Renal cortical epithelial cell (primary cell): ENCODE results near the gene BAX. TPM values are rescaled to one million over a fixed set of nuclear protein-coding genes. Genes with fewer than 3 reads are reported as not detected.
"Not testable (repeated sequence)": the region's sequence is repeated elsewhere in the genome, so short reads cannot be mapped to it uniquely, and the experiment has no call there.

Experiments used
- DNase-seq: peaks from one replicate; pipeline ENCODE4 v3.0.0-alpha.2; 2011; ENCODE audit warnings: low read depth
- total RNA-seq: library from RNA; depleted of rRNA; stranded (reverse); fragments of >200 nt; gene quantifications from 2 replicates; pipeline ENCODE4 v1.2.3, GENCODE V29; 2014

The BAX gene
- 101 and 135 TPM in 2 replicates for total RNA-seq

DNA sequence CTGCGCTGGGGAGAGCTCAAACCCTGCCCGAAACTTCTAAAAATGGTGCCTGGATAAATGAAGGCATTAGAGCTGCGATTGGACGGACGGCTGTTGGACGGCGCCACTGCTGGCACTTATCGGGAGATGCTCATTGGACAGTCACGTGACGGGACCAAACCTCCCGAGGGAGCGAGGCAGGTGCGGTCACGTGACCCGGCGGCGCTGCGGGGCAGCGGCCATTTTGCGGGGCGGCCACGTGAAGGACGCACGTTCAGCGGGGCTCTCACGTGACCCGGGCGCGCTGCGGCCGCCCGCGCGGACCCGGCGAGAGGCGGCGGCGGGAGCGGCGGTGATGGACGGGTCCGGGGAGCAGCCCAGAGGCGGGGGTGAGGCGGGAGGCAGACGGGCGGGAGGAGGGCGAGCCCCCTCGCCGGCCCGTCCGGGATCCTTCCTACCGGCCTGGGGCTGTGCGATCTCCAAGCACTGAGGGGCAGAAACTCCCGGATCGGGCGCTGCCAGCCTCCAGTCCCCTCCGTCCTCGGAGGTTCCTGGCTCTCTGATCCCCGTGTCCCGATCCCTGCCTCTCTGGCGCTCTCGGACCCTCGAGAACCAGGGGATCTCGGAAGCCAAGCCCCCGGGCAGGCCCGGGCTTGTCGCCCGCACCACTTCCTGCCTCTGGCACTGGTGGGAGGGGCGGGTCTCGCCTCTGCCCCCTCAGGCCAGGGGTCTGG is at the start of gene BAX:
Gene BAX, plus strand, starts transcription at position 281 of the 713 bp plus-strand sequence. Its CDS starts 54 bp downstream, at position 335.
- peak; percentile 83 for DNase-seq

DNA sequence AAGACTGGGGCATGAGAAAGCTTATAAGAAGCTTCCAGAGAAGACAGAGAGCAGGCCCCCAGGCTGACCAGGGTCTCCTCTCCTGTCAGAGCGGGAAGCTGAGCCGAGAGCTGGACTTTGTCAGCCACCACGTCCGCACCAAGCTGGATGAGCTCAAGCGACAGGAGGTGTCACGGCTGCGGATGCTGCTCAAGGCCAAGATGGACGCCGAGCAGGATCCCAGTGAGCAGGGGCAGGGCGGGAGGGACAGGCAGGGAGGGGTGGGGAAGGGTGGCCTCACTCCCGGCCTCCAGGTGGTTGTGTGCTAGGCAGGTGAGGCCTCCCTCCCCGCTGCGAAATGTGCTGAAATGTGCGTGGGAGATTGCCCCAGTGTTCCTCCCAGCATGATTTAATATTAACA is 49.0 kb upstream of the BAX start:
- DNase-seq: no peak

DNA sequence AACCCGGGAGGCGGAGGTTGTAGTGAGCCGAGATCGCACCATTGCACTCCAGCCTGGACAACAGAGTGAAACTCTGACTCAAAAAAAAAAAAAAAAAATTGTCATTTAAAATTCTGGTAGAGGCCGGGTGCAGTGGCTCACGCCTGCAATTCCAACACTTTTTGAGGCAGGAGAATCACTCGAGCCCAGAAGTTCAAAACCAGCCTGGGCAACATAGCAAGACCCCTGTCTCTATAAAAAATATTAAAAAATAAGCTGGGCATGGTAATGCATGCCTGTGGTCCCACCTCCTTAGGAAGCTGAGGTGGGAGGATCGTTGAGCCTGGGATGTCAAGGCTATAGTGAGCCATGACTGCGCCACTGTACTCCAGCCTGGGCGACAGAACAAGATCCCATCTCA is 48.4 kb upstream of the BAX start:
- no peak for DNase-seq

DNA sequence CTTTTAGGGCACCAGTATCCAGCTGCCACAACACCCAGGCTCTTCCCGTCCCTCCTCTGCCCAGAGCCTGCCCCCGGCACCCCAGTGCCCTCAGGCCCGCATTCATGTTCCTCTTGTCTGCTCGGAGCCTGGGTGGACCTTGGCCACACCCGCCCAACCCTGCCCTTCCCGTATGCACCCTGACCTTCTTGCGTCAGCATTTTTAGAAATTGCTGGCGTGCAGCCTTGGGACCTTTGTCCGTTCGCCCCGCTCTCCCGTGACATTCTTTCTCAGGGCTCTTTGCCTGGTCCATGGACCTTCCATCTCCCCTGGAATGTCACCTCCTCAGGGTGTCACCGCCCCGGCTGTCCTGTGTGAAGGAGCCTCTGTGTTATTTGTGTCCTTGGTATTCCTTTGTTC is 47.0 kb upstream of the BAX start:
- DNase-seq: no peak

DNA sequence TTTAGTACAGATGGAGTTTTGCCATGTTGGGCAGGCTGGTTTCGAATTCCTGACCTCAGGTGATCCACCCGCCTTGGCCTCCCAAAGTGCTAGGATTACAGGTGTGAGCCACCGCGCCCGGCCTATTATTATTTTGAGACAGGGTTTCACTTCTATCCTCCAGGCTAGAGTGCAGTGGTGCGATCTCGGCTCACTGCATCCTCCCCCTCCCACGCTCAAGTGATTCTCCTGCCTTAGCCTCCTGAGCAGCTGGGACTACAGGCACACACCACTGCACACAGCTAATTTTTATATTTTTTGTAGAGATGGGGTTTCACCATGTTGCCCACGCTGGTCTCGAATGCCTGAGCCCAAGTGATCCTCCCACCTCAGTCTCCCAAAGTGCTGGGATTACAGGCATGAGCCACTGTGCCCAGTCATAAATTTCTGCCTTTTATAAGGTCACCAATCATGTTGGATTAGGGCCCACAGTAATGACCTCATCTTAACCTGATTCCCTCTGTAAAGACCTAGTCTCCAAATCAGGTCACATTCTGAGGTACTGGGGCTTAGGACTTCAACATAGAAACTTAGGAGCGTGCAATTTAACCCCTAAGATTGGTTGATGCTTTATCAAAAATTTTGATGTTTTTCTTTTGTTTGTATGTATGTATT is 45.1 kb upstream of the BAX start:
- not testable (repeated sequence) for DNase-seq

DNA sequence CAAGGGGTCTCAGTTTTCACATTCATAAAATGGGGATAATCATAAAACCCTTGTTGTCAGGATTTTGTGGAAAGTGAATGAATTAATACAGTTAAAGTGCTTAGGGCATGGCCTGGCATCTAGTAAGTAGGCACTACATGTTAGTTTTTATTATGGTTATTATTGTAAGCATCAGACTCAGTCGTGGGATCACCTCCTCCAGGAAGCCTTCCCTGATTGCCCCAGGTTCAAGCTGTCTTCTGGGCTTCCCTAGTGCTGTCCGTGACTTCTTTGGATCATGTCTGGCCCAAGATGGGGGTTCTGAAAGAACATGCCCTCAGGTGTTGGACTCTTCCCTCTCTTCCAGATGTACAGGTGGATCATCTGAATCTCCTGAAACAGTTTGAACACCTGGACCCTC is 43.9 kb upstream of the BAX start:
- no peak for DNase-seq

DNA sequence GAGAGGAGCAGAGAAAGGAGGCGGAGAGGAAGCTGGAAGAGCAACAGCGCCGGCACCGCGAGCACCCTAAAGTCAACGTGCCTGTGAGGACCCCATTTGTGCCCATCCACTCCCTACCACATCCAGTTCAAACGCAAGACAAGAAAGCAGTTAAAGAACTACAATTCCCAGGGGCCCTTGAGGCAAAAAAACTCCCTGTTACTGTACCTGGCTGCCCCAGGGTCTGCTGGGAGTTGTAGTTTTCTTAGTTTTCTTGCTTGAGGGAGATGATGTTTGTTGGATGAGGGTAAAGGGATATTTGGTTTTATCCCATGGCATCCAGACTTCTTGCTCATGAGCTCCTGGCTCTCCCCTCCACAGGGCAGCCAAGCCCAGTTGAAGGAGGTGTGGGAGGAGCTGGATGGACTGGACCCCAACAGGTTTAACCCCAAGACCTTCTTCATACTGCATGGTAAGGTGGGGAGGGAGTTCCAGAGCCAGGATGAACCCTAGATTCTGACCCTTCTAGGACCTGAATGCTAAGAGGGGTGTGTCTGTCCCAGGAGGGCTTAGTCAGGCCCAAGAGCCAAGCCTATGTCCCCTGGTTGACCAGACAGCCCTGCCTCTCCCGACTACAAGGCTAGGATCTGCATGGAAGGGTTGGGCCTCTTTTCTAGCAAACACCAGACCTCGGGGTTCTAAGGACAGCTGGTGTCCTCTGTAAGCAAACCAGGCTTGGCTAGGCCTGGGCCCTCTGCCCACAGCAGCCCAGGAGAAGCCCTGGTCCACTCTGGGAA is 41.4 kb upstream of the BAX start:
- DNase-seq: no peak

DNA sequence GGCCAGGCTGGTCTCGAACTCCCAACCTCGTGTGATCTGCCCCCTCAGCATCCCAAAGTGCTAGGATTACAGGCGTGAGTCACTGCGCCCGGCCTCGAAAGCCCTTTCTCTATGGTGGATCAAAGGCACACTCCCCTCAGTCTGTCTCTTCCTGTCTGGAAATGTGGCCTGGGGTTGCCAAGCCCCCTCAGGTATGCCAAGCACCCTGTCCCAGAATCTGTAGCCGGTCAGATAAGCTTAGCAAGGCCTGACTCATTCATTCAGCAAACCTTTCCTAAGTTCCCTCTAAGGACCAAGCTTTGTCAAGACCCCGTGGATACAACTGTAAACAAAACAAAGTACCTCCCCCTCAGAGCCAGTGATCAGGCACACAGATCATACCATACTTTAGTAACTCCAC is 40.5 kb upstream of the BAX start:
- DNase-seq: no peak

DNA sequence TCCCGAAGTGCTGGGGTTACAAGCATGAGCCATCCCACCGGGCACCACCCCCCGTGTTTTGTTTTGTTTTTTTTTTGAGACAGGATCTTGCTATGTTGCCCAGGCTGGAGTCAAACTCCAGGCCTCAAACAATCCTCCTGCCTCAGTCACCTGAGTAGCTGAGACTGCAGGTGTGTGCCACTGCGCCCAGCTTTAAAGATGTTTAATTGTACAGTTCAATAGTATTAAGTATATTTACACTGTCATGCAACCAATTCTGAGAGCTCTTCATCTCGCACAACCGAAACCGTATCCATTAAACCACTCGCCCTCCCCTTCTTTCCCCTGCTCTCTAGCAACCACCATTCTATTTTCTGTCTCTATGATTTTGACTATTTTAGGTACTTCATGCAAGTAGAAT is 38.9 kb upstream of the BAX start:
- no peak for DNase-seq

DNA sequence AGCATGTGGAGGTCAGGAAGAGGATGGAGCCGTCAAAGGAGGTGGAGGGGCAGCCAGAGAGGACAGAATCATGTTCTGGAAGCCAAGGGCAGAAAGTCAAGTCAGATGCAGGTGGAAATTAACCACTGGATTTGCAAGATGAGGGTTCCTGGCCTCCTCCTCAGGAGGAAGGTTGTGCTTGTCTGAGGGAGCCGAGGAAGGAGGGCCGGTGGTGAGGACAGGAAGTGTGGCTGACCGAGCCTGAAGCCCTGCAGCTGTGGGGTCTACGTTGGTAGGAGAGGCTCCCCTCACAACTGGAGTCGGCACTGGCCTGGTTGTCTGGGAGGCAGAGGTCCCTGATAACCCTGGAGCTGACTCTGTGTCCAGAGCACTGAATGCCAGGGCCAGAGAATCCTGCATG is 36.6 kb upstream of the BAX start:
- no peak for DNase-seq

DNA sequence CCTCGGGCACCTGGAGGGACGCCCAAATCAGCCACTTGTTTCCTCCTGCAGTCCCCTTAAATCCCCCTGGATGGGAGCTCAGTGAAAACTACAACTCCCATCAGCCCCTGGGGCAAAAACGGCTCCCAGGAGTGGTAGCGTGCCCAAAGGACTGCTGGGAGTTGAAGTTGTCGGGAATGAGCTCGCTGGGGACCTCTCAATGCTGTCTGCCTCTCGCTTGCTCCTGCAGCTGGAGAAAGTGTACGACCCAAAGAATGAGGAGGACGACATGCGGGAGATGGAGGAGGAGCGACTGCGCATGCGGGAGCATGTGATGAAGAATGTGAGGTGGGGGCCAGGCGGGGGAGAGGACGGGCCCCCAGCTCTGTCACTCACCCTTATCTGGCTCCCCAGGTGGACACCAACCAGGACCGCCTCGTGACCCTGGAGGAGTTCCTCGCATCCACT is 35.9 kb upstream of the BAX start:
- no peak for DNase-seq

DNA sequence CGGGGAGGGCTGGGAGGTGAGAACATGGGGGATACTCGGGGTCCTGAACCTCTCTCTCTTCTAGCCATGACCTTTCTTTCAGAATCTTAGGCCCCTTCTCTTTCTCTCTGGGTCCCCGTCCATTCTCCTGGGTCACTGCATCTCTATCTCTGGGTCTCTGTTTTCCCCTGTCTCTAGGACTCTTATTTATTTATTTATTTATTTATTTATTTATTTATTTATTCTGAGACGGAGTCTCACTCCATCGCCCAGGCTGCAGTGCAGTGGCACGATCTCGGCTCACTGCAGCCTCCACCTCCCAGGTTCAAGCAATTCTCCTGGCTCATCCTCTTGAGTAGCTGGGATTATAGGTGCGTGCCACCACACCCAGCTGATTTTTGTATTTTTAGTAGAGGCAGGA is 35.4 kb upstream of the BAX start:
- not testable (repeated sequence) for DNase-seq

DNA sequence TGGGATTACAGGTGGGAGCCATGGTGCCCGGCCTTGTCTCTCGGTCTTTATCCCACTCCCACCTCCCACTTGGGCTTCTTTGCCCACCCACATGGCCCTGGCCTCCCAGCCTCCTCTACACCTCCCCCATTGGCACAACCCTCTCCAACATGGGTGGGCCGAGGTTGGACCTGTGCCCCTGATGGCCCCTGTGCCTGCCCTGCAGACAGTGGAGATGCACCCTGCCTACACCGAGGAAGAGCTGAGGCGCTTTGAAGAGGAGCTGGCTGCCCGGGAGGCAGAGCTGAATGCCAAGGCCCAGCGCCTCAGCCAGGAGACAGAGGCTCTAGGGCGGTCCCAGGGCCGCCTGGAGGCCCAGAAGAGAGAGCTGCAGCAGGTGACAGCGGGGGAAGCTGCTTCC is 33.7 kb upstream of the BAX start:
- no peak for DNase-seq

DNA sequence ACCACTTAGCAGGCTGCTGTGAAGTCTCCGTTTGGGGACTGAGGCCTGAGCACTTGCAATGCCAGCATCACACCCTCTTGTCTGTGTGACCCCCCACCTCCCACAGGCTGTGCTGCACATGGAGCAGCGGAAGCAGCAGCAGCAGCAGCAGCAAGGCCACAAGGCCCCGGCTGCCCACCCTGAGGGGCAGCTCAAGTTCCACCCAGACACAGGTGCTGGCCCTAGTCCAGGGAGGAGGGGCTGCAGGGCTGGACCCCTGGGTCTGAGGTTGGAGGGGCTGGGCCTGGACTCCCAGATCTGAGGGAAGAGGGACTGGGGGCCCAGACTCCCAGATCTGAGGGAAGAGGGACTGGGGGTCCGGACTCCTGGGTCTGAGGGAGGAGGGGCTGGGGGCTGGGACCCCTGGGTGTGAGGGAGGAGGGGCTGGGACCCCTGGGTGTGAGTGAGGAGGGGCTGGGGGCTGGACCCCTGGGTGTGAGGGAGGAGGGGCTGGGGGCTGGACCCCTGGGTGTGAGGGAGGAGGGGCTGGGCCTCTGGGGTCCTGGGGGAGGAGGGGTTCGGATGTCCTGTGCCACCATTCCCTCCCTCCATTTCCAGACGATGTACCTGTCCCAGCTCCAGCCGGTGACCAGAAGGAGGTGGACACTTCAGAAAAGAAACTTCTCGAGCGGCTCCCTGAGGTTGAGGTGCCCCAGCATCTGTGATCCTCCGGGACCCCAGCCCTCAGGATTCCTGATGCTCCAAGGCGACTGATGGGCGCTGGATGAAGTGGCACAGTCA is 32.8 kb upstream of the BAX start:
- no peak for DNase-seq

DNA sequence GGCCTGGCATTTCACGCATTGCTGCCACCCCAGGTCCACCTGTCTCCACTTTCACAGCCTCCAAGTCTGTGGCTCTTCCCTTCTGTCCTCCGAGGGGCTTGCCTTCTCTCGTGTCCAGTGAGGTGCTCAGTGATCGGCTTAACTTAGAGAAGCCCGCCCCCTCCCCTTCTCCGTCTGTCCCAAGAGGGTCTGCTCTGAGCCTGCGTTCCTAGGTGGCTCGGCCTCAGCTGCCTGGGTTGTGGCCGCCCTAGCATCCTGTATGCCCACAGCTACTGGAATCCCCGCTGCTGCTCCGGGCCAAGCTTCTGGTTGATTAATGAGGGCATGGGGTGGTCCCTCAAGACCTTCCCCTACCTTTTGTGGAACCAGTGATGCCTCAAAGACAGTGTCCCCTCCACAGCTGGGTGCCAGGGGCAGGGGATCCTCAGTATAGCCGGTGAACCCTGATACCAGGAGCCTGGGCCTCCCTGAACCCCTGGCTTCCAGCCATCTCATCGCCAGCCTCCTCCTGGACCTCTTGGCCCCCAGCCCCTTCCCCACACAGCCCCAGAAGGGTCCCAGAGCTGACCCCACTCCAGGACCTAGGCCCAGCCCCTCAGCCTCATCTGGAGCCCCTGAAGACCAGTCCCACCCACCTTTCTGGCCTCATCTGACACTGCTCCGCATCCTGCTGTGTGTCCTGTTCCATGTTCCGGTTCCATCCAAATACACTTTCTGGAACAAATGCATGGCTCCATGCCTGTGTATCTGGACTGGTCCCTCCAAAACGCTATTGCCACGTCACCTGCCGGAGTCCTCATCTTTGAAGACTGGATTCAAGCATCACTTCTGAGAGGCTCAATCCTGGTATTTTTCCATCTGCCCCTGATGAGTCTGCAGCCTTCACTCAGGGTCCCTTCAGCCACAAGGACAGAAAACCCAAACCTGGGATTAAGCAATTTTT is 31.9 kb upstream of the BAX start:
- DNase-seq: no peak

DNA sequence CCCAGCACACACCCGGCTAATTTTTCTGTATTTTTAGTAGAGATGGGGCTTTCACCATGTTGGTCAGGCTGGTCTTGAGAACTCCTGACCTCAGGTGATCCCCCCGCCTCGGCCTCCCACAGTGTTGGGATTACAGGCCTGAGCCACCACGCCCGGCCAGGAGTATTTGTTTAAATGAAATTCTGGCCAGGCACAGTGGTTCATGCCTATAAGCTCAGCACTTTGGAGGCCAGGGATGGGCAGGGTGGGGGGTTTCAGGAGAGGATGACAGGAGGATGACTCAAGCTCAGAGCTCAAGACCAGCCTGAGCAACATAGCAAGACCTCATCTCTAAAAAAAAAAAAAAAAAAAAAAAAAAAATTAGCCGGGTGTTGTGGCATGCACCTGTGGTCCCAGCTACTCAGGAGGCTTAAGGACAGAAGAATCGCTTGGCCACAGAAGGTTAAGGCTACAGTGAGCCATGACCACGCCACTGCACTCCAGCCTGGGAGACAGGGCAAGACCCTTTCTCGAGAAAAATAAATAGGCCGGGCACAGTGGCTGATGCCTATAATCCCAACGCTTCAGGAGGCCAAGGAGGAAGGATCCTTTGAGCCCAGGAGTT is 29.3 kb upstream of the BAX start:
- DNase-seq: peak; percentile 74

DNA sequence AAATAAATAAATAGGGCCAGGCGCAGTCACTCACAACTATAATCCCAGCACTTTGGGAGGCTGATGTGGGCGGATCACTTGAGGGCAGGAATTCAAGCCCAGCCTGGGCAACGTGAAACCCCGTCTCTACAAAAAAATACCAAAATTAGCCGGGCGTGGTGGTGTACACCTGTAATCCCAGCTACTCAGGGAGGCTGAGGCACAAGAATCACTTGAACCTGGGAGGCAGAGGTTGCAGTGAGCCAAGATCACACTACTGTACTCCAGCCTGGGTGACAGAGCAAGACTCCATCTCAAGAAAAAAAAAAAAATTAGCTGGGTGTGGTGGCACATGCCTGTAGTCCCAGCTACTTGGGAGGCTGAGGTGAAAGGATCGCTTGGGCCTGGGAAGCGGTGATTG is 28.8 kb upstream of the BAX start:
- not testable (repeated sequence) for DNase-seq

DNA sequence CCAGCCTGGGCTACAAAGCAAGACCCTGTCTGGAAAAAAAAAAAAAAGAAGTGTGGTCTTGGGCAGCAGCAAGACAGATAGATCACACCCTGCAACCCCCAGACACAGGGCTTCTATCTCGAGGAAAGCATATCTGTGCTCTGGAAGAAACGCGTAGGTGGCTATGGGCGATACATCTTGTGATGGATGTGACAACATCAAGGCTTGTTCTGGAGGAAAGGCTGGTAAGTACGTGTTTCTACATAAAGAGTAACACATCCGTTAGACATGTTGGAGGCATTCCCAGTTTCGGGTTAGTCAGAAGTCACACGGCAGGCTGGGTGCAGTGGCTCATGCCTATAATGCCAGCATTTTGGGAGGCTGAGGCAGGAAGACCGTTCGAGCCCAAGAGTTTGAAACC is 27.8 kb upstream of the BAX start:
- DNase-seq: peak; percentile 96

DNA sequence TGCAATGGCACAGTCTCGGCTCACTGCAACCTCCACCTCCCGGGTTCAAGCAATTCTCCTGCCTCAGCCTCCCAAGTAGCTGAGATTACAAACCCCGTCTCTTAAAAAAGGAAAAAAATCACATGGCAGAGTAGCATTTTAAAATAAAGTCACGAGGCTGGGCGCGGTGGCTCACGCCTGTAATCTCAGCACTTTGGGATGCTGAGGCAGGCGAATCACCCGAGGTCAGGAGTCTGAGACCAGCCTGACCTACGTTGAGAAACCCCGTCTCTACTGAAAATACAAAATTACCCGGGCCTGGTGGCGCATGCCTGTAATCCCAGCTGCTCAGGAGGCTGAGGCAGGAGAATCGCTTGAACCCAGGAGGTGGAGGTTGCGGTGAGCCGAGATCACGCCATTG is 27.0 kb upstream of the BAX start:
- not testable (repeated sequence) for DNase-seq
